NCI-H748 (cell line): Measurements from ENCODE around the gene SCART1.
"Not testable (repeated sequence)": the region's sequence is repeated elsewhere in the genome, so short reads cannot be mapped to it uniquely, and the experiment has no call there.

ENCODE experiments used
- DNase-seq: peaks from one replicate; lab custom pipeline; 2025; ENCODE audit not compliant: unreplicated experiment; lab: John Stamatoyannopoulos, UW

SCART1 gene

DNA sequence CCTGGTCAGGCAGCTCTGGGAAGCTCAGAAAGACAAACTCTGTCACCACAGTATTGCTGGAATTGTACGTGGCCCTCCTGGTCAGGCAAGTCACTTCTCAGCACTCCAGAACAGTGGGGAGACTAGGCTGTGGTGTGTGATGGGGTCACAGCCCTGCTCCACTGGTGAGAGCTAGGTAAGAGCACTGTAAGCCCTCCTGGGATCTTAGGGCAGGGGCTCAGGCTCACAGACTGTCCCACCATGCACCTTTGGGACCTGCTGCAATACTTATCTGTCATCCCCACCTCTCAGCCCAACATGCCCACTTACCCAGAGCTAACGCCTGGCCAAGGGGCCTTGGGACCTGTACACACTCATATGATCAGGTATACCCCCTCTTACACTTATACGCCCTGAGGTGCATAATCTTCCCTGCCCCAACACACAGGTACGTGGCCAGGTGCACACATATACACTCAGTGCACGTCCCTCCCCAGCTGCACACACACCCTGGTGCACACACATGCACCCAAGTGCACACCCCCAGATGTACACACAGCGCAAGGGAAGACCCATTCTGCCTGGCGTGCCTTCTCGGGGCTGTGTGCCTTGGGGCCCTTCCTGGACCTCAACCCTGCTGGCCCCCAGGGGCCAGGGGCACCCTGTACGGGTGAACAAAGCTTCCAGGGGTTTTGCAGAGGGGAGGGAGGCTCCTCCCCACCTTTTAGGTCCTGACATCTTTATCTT lies 21.7 kb upstream of the SCART1 start:
- not testable (repeated sequence) for DNase-seq

DNA sequence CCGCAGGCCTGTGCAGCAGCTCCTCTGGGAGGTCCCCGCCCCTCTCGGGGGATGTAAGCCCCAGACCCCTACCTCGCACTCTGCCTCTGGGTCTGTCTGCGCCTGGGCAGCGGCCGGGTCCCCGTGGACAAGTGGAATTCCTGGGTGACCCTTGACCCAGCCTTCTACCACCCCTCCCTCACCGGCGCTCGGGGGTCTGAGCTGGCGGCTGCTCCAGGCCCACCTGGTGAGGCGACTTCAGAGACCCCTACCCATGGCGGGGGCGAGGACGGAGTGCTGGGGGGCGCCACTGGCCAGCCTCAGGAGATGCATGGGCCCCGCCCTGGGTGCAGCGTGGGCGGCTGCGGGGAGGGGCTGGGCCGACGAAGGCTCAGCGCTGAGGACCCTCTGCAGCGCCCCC lies 21.0 kb upstream of the SCART1 start:
- DNase-seq = not testable (repeated sequence)

DNA sequence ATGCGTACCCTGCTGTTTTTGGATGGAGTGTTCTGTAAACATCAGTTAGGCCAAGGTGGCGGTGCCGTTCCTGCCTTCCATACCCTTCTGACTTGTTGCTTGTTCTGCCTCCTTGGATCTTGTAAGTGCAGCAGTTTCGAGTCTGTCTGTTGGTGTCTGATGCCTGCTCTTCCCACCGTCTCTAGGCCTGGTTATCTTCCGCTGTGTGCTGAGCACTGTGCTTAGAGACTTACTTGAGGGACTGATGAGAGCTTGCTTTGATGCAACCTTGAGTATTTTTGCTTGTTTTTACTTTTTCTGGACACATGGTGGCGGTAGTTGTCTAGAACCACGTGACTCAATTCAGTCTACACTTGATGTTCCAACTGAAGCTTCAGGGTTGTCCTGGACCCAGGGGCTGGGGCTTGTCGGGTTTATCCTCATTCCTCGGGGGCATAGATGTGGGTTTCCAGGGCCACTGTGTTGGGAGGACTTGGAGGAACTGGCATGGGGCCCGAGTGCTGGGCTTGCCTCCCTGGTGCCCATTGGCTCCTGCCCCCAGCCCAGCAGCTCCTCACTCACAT lies 15.0 kb upstream of the SCART1 start:
- peak; percentile 2 for DNase-seq

DNA sequence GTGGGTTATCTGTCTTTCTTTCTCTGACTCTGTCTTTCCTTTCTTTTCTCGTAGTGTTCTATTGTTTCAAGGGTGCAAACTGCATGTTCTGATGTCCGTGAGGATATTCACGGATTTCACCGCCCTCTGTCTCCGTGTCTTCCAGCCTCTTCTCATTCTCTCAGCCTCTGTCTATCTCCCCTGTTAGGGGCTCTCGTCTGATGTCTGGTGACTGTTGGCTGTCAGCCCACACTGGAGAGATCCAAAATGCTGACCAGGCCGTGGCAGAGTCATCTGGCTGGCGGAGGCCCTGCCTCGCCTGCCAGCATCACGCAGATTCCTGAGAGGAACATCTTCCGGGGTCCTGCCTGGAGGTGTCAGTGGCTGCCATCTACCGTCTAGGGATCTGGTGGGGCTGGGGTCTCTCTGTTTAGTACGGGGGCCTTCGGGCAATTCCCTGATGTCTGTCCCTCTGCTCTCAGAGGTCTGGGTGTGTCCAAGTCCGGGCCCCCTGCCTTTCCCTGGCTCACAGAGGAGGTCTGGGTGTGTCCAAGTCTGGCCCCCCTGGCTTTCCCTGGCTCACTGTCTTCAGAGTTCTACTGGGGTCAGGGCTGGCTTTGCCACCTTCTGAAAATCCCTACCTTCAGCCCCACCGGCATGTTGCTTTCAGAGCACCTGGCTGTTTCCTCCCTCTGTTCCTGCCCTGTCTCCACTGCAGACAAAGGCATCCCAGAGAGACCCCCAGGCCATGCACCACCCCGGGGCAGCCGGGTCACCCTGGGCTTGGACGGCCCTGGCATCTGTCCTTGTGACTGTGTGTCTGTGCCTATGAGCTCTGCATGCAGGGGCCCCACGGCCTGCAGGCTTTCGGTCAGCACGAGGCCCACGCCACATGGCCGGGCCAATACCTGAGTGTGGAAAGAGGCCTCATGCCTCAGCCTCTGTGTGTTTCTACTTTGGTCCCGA lies 14.0 kb upstream of the SCART1 start:
- no peak for DNase-seq

DNA sequence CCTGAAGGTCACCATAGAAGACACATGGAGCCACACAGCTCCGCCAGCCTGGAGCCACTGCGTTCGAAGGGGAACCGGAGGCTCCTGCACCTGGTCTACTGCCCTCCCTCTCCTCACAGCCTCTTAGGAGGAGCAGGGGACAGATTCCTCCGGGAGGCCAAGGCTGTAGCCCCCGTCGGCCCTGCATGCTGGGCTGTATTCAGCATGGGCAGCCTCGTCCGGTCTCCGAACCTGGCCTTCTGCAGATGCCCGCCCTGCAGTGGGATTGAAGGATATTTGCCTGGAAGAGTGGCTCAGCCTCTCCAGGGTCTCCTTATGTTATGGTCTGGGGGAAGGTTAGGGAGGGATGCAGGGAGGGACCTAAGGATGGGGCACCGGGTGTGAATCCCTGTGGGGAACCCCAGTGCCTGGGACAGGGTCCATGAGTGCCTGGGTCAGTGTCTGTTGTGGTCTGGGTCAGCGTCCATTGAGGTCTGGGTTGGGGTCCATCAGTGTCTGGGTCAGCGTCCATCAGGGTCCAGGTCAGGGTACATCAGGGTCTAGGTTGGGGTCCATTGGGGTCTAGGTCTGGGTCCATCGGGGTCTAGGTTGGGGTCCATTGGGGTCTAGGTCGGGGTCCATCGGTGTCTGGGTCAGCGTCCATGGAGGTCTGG lies 13.0 kb upstream of the SCART1 start:
- no peak for DNase-seq

DNA sequence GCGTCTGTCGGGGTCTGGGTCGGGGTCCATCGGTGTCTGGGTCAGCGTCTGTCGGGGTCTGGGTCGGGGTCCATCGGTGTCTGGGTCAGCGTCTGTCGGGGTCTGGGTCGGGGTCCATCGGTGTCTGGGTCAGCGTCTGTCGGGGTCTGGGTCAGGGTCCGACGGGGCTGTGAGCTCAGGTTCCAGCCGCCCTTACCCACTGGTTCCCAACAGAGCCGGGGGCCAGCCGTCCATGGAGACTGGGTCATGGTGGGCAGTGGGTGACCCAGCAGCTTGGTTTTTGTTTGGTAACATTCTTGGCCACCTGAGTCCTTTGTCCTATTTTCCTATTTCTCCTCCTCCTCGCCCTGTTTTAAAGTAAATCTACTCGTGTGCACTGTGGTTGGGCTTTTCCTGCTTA lies 12.4 kb upstream of the SCART1 start:
- not testable (repeated sequence) for DNase-seq

DNA sequence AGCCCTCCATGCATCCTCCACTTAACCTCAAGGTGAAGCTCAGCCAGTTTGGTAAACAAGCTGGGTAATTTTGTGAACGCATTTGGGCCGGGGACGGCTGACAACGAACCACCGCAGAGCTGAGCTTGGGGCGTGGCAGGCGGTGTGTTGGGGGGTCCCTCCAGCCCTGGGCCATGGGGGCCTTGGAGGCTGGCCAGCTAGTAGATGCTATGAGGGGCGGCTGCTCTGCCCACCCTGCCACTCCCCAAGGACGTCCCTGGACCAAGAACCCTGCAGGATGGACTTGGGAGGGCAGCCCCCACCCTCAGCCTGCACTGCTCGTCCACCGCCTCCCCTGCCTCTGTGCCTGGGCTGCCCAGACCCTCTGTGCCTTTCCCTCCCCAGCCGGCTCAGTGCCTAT lies 12.0 kb upstream of the SCART1 start:
- no peak for DNase-seq

DNA sequence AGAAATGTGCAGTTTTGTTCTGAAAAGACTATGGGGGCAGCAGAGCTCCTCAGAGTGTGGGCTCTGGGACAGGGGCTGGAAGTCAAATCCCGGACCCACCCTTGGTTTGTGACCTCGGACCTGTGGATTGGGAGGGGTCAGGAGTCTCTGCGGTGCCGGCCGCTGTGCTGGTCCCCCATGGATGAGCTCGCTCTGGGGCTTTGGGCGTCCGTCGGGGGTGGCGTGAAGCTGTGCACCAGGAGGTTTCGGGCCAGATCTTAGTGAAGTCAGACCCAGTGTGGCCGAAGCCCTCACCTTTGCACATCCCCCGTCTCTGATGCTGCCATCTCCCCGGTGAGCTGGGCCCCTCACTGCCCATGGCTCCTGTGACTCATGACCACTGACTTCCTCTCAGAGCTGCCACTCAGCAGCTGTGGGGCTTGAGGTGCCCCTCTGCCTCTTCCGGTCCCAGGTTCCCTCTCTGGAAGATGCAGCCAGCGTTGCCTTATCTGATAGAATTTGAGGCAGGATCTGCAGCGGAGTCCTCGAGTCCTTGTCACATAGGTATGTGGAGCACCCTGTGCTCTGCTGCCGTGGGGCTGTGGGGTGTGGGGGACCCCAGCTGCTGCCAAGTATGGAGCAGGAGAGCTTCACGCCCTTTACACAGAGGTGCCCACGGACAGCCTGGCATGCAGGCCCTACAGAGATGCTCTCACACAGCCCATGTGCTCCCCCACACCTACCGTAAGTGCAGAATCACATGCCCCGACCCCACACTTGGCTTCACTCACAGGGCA lies 11.4 kb upstream of the SCART1 start:
- no peak for DNase-seq

DNA sequence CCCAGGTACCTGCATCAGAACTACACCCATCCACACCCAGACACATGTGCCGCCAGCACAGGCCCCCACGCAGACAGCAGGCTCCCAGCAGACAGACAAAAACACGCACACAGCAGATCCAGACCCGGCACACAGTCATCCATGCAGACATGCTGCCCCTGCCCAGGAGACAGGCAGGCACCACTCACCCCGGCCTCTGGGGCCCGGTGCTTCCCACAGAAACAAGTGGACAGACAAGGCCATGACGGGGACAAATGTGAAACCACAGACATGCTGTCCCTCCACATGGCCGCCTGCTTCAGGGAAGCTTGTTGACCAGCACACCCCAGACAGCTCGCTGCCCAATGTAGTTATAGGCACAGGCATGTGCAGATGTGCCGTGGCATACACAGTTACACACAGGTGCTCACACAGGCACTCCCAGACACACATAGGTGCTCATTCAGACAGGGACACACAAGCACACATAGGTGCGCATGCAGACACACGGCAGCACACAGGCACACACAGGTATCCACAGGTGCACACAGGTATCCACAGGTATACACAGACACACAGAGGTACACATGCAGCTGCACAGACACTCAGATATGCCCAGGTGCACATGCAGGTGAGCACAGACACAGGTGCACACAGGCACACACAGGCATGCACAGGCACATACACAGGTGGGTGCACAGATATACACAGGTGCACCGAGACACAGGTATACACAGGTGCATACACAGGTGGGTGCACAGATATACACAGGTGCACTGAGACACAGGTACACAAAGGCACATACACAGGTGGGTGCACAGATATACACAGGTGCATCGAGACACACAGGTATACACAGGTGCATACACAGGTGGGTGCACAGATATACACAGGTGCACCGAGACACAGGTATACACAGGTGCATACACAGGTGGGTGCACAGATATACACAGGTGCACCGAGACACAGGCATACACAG lies 10.5 kb upstream of the SCART1 start:
- DNase-seq = no peak

GRCh38 chr10:133444342-133445267 lies 9.1 kb upstream of the SCART1 start:
- DNase-seq = no peak

DNA sequence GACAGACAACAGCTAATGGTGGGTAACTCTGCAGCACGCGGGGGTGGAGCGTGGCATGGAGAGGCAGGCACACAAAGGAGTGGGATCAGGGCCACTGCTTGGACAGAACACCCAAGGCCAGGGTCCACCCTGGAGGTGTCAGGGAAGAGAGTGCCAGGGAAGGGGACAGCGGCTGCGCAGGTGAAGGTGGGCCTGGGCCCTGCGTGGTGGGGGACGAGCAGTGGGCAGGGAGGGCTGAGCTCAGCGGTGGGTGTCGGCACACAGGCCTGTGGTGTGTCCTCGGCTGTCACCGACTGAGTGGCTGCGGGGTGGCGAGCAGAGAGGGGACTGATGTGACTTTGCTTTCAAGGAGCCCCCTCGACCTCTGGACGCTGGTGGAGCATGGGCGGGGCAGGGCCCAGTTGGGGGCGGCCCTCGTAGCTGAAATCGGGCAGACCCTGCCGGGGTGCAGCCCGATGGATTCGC lies 8.4 kb upstream of the SCART1 start:
- no peak for DNase-seq

- no peak for DNase-seq
Measured at GRCh38 chr10:133445751-133446708, 7.7 kb upstream of the SCART1 start.

DNA sequence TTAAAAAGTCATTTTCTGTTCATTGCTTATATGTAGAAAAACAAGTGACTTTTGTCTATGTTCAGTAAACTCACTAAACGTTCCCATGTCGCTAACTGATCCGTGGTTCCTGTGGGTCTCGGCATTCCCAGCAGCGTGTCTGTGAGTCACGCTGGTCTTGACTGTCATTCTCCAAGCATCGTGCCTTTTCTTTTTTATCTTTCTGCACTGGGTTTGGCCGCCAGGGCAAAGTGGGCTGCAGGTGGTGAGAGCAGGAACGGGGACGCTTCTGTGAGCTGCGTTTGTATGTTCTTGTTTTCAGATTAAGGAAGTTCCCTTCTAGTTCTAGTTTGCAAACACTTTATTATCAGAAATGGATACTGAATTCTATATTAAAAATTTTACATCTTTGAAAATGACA lies 6.8 kb upstream of the SCART1 start:
- no peak for DNase-seq

DNA sequence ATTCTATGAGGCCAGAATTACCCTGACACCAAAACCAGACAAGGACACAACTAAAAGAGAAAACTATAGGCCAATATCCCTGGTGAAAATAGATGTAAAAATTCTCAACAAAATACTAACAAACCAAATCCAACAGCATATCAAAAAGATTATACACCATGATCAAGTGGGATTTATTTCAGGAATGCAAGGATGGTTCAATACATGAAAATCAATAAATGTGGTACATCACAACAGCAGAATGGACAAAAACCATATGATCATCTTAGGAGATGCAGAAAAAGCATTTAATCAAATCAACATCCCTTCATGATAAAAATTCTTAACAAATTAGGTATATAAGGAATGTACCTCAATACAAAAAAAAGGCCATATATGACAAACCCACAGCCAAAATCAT lies 5.6 kb upstream of the SCART1 start:
- DNase-seq = no peak

GRCh38 chr10:133451346-133451745 lies 2.4 kb upstream of the SCART1 start:
- no peak for DNase-seq

DNA sequence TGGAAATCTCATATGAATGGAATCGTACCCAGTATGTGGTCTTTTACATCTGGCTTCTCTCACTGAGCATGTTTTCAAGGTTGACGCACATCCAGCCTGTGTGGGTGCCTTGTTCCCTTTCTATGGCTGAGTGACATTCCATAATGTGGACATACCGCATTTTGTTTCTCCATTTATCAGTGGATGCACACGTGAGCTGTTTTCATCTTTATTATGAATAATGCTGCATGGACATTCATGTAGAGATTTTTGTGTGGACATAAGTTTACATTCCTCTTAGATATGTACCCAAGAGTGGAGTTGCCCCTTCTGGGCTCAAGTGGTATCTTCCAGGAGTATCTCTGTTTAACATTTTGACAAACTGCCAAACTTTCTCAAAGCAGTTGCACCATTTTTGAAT lies 1.3 kb upstream of the SCART1 start:
- DNase-seq = no peak

GRCh38 chr10:133454204-133454893 lies 604 bp downstream of the SCART1 start:
- DNase-seq = no peak
